Right lobe of liver (tissue), 4 donors: ENCODE results near the gene TSPAN33.

Experiments
- POLR2A ChIP-seq: fragments of 450-650 bp; IDR thresholded peaks from one replicate; pipeline ENCODE4 v1.6.1; 2017; ENCODE audit warnings: antibody characterized with exemption, mild to moderate bottlenecking
- TF ChIP-seq, protein P1 (sequence below), 4 donors: fragments of 200-600 bp in 3 of 4; fragments of 450-650 bp in 1 of 4; IDR thresholded peaks; one replicate each; pipeline versions ENCODE4 v1.5.1 to v1.8.0; 2016 to 2022; ENCODE audit warnings: antibody characterized with exemption in 4 of 4, mild to moderate bottlenecking in 2 of 4
- donor health status: DM: no; HTN: no; CAD: no.
- donor health status: DM: no; HTN: no; CAD: no.
- donor health status: DM: no; HTN: yes; CAD: no.

DNA sequence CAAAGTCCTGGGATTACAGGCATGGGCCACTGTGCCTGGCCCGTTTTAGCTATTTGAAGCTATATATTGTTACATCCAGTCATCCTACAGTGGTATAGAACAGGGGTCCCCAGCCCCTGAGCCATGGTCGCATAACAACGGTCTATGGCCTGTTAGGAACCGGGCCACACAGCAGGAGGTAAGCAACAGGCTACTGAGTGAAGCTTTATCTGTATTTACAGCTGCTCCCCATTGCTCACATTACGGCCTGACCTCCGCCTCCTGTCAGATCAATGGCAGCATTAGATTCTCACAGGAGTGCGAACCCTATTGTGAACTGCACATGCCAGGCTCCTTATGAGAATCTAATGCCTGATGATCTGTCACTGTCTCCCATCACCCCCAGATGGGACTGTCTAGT is 26.3 kb upstream of the TSPAN33 start:
- TF ChIP-seq, protein P1, sequence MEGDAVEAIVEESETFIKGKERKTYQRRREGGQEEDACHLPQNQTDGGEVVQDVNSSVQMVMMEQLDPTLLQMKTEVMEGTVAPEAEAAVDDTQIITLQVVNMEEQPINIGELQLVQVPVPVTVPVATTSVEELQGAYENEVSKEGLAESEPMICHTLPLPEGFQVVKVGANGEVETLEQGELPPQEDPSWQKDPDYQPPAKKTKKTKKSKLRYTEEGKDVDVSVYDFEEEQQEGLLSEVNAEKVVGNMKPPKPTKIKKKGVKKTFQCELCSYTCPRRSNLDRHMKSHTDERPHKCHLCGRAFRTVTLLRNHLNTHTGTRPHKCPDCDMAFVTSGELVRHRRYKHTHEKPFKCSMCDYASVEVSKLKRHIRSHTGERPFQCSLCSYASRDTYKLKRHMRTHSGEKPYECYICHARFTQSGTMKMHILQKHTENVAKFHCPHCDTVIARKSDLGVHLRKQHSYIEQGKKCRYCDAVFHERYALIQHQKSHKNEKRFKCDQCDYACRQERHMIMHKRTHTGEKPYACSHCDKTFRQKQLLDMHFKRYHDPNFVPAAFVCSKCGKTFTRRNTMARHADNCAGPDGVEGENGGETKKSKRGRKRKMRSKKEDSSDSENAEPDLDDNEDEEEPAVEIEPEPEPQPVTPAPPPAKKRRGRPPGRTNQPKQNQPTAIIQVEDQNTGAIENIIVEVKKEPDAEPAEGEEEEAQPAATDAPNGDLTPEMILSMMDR (IDR thresholded peaks at IDR 0.05), result no peak
- TF ChIP-seq POLR2A, result no peak
